HL-60/S4 treated with phorbol 12-myristate 13-acetate at 8.2 ng/mL for 4 days and 3 days (cell line): ENCODE results near the gene ZBTB25.
"Not testable (repeated sequence)": the region's sequence is repeated elsewhere in the genome, so short reads cannot be mapped to it uniquely, and the experiment has no call there.

ENCODE experiments used
- in situ Hi-C: fragments of 300-500 bp; cut with MboI; formaldehyde crosslinking; loops from 2 replicates; pipeline ENCODE4 v1.15.0; 2022; ENCODE audit warnings: low sequenced_read_pairs

ZBTB25 gene

GRCh38 chr14:64517667-64518066 is 14.0 kb upstream of the ZBTB25 start:
- in situ Hi-C loops = not testable (repeated sequence)

DNA sequence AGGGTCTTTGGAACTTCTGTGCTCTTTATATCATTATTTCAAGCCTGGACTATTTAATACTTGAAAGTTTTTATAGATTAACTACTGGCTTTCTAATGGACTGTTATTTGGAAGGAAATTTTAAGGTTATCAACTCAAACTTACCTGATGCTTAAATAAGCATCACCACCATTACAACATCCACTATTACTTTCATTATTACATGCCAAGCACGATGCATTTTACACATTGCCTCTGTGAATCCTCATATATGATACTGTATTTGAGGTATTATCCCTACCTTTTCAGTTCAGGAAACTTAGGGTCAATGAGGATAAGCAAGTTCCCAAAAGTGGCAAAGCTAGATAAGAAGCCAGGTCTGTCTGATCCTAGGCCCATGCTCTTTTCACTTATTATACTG is 13.3 kb upstream of the ZBTB25 start:
- in situ Hi-C loops = no loop called here

GRCh38 chr14:64515053-64515452 is 11.4 kb upstream of the ZBTB25 start:
- in situ Hi-C loops = no loop called here

GRCh38 chr14:64513271-64513670 is 9.6 kb upstream of the ZBTB25 start:
- in situ Hi-C loops = no loop called here

GRCh38 chr14:64510825-64511671 is 7.4 kb upstream of the ZBTB25 start:
- in situ Hi-C loops = no loop called here

DNA sequence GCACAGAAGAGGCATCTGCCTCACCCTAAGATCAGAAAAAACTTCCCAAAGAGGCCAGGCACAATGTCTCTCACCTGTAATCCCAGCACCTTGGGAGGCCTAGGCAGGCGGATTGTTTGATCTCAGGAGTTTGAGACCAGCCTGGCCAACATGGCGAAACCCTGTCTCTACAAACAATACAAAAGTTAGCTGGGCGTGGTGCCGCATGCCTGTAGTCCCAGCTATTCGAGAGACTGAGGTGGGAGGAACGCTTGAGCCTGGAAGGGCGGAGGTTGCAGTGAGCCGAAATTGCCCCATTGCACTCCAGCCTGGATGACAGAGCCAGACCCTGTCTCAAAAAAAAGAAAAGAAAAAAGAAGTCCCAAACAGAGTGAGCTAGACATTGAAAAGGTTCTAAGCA is 5.4 kb upstream of the ZBTB25 start:
- in situ Hi-C loops = no loop called here

DNA sequence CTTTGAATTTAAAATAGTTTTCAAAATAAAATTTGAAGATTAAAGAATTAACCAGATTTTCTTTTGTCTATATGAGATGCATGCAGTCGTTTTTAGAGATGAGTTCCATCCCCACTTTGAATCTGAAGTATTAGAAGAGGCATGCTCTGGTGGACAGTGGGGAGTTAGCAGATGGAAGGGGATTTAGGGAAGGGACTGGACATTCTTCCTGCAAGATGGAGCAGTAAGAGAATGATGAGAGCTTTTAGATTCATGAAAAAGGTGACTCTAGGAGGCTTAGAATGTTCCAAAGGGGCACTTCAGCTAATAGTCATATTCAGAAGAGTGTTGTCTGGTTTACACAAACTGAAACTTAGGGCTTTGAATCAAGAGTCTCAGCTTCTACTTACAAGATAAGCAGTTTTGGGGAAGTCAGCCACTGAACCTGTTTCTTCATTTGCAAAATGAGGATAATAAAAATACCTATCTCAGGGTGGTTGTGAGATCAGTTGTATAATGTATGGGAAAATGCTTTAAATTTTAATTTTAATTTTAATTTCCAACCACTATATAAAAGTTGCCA is 4.7 kb upstream of the ZBTB25 start:
- in situ Hi-C loops = no loop called here

DNA sequence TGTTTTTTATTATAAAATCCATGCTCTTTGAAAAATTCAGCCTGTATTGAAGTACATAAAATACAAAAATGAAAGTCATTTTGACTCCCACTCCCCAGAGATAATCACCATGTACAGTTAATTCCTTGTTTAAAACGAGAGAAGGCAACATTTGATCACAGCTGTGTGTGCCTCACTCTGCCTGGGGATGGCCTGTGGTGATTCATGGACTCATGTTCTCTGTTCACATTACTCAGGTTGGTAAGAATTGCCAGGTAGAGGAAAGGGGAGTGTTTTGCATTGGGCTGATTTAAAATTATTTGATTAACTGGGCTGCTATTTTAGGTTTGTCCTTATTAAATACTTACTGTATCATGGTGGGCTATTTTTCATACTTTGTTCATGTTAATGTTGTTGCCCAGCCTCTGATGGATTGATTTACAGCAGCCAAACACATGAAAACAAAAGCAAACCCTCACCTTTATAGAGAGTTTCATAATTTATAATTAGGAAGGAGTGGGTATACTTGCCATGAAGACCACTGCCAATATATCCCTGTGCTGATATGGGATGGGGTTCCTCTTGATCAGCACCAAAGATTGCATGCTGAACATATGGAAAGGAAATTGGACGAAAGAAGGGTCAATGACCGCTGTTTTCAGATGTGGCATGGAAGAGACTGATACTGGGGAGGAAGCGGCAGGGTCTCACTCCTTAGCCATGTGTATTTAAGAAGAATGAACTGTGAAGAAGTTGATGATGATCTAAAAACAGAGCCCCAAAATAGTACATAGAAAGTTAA is 3.9 kb upstream of the ZBTB25 start:
- in situ Hi-C loops = no loop called here

- in situ Hi-C loops = no loop called here
Observed at GRCh38 chr14:64506721-64507120, 3.1 kb upstream of the ZBTB25 start.

- in situ Hi-C loops = no loop called here
Observed at GRCh38 chr14:64504897-64505794, 1.5 kb upstream of the ZBTB25 start.

DNA sequence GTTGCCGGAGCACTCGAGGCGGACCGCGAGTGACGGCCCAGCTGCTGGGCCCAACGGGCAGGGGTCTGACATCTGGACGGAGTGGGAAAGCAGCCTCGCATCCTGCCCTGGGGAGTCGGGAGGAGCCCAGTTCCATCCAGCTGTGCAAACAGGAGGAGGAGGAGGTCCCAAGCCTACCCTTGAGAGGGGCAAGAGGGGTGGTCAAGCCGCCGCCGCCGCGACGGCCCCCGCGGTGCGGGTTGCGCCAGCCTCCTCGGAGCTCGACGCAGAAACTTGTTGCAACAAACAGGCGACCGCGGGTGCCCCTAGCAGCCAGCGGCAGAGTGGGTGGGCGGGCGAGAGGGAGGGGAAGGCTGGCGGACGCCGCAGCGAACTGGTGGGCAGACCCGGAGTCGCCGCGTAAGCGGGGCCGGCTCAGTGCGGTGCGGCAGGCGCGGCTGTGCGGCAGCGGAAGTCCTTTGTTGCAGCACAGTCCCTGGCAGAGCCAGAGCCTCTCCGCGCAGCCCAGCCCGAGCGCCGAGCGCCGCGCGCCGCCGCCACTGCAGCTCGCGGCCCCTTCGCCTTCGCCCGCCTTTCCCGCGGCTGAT is 765 bp upstream of the ZBTB25 start, which contains the start of gene ZBTB1:
ZBTB1 (plus strand) TSS at position 461 of the 587 bp plus-strand sequence. CDS start 16,735 bp downstream, outside the sequence.
- in situ Hi-C loops = no loop called here

DNA sequence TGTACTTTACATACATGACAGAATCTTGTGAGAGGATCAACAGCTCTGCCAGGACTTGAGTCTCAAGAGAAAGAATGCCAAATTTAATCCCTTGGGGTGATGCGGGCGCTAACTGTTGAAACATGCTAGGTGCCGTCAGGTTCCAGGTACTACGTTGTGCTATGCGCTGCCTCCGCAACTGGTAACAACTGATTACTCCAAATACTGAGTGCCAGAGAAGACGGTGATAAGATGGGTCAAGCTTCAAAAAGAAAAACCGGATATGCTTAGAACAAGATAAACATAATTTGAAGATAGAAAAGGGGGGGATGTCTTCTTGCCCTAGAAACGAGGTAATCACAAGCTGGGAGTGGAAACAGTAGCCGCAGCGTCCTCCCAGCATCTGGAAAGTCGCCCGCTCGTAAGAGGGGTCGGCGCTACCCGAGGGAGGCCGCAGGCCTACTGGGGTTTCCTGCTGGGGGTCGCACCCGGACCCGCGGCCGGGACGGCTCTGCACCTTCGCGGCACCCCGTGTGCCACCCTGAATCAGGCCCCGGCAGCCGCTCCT is 678 bp downstream of the ZBTB25 start:
- in situ Hi-C loops = no loop called here

DNA sequence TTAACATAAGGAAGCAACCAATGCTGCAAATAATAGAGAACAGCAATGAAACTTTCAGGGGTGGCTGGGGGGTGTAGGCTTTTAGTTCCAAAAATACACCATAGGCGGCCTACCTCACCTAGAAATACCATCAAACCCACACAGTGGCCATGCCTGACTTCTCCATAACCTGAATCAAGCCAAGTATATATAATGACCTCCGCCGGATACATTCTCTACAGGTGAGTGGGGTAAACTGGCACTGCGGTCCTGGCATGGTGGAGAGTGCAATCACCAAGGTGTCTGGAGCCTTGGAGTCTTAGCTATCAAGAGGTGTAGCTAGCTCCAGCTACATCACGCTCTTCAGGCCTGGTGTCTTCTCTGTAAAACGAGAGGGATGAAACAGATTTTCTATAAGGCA is 1.2 kb downstream of the ZBTB25 start:
- in situ Hi-C loops = no loop called here

GRCh38 chr14:64501411-64502171 is 2.0 kb downstream of the ZBTB25 start:
- in situ Hi-C loops = no loop called here

- in situ Hi-C loops = no loop called here
Observed at GRCh38 chr14:64500088-64500487, 3.5 kb downstream of the ZBTB25 start.

DNA sequence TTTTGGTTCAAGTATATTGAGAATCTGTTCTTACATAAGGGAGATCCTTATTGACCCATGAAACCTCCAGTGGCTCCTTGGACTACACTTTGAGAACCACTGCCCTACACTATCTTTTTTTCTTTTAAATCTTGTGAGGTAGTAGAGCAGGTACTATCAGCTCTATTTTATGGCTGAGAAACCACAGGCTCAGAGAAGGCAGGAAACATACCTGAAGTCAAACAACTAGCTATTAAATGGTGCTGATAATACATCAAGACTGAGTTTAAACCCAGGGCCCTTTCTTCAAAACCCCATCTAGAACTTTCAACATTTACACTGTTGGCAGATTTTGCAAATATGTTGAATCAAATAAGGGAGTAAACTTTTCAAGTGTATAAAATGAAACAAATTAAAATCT is 6.9 kb downstream of the ZBTB25 start:
- in situ Hi-C loops = no loop called here

DNA sequence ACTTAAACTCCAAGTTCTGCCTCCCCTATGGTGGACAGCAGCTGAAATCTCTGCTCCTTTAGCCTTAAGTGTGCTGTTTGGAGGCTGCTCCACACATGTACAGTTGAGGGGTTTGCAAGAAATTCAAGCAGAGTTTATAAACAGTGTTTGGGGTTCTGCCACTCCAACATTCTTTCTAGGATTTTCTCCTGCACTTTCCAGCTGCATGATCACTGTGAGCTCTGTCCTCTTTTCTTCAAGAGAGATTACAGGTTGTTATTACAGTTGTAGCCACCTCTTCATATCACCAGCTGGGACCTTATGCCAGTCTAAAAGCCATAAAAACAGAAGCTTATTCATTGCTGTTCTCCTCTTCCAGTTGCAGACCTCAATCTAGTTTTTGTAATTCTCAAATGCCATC is 8.4 kb downstream of the ZBTB25 start:
- in situ Hi-C loops = no loop called here

DNA sequence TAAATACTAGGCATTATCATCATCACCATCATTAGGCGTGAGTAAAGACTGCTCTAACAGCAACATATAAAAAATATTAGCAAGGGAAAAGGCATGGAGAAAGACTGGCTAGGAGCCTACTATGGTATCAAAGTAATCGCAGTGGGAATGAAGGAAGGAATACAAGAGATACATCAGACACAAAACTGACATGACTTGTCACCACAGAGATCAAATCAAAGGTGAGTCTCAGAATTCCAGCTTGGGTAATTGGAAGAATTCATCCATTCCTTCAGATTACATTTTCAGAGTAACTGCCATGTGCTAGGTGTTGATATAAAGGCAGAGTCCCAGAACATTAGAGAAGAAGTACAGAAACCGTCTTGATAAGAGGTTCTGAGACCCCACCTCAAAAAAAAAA is 10.2 kb downstream of the ZBTB25 start:
- in situ Hi-C loops = no loop called here

DNA sequence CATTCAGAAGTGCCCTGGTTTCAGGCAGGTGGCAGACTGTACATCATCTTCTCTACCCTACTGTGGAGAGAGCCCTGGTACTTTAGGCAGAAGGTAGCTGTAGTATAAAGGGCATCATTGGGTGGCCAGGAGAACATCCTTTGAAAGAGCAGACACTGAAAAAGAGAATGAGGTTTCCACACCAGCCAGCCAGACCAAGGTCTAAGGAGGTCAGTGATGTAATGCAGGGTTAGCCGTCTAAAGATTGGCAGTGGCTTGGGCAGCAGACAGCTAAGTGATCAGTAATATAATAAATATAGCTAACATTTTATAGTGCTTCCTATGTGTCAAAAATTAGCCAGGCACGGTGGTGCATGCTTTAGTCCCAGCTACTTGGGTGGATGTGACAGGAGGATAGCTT is 12.0 kb downstream of the ZBTB25 start:
- in situ Hi-C loops = no loop called here
